Nephron progenitor cell (in vitro differentiated cells): ENCODE results near the gene JDP2.

ENCODE experiments used
- DNase-seq: peaks from one replicate; pipeline ENCODE4 v3.0.0; 2021
- H3K27ac Mint-ChIP-seq: 2 replicates; pipeline ENCODE4 v1.8.0; 2021; ENCODE audit warnings: mild to moderate bottlenecking, moderate library complexity, mixed read lengths
- H3K27me3 Mint-ChIP-seq: 2 replicates; pipeline ENCODE4 v1.8.0; 2021; ENCODE audit warnings: mild to moderate bottlenecking, low read depth, mixed read lengths; ENCODE audit not compliant: poor library complexity
- H3K36me3 Mint-ChIP-seq: 2 replicates; pipeline ENCODE4 v1.8.0; 2021; ENCODE audit warnings: low read depth, mixed read lengths
- H3K4me1 Mint-ChIP-seq: 2 replicates; pipeline ENCODE4 v1.8.0; 2021; ENCODE audit warnings: mixed read lengths
- H3K4me3 Mint-ChIP-seq: 2 replicates; pipeline ENCODE4 v1.8.0; 2021; ENCODE audit warnings: mild to moderate bottlenecking, moderate library complexity, mixed read lengths
- H3K9me3 Mint-ChIP-seq: 2 replicates; pipeline ENCODE4 v1.8.0; 2021; ENCODE audit warnings: mild to moderate bottlenecking, moderate library complexity, mixed read lengths
- TF ChIP-seq, protein P1 (sequence below): fragments of 200-600 bp; sonication (generic); IDR thresholded peaks from 2 replicates; pipeline ENCODE4 v1.5.0; 2021; ENCODE audit warnings: antibody characterized with exemption

Gene JDP2

DNA sequence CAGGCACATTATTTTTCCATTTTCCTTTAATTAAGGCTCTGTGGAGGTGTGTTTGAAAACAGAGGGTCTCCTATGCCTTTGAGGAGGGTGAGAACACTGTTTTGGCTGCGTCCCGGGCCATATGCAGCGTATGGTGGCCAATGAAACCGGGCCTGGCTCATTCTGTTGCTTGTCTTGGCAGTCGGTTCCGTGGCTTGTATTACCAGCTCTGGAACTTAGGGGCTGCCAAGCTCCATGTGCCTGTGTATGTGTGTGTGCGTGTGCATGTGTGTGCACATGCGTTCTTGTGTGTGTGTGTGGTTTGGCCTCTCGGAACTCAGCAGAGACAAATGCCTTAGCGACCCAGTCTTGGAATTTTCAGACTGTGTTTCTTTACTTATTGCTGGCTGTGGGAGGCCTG lies 2.7 kb downstream of the JDP2 start:
- Mint-ChIP-seq H3K4me1 (peaks cover 68% of the 10 kb centered on the region), H3K36me3 (peaks cover 27% of the 10 kb centered on the region), H3K27ac (peak overlapping the region; percentile 83), H3K27me3 (peaks cover 4% of the 10 kb centered on the region), H3K4me3 (no peak overlapping the region), H3K9me3 (no peaks in the 10 kb centered on the region)
- TF ChIP-seq, protein P1, sequence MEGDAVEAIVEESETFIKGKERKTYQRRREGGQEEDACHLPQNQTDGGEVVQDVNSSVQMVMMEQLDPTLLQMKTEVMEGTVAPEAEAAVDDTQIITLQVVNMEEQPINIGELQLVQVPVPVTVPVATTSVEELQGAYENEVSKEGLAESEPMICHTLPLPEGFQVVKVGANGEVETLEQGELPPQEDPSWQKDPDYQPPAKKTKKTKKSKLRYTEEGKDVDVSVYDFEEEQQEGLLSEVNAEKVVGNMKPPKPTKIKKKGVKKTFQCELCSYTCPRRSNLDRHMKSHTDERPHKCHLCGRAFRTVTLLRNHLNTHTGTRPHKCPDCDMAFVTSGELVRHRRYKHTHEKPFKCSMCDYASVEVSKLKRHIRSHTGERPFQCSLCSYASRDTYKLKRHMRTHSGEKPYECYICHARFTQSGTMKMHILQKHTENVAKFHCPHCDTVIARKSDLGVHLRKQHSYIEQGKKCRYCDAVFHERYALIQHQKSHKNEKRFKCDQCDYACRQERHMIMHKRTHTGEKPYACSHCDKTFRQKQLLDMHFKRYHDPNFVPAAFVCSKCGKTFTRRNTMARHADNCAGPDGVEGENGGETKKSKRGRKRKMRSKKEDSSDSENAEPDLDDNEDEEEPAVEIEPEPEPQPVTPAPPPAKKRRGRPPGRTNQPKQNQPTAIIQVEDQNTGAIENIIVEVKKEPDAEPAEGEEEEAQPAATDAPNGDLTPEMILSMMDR, result no peak
- DNase-seq, result no peak

DNA sequence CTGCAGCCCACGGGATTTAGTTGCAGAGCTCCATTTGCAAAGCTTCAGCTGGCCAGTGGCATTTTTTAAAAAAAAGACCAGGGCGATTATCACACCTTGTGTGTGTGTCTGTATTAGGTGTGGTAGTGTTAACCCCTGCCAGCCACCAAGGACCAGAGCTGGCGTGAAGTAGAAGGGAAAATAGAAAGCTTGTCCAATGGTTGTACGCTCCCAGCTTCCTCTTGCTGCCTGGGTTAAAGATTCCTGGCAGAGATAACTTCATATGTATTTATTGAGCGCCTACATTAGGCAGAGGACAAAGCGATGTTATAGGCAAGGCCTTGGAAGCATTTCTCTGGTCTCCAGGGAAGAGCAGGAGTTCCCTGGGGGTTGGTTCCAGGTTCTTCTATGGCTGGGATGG lies 3.2 kb downstream of the JDP2 start:
- H3K27me3 Mint-ChIP-seq, result peaks cover 4% of the 10 kb centered on the region
- H3K36me3 Mint-ChIP-seq, result peaks cover 32% of the 10 kb centered on the region
- H3K4me3 Mint-ChIP-seq, result no peak overlapping the region
- peaks cover 64% of the 10 kb centered on the region for H3K4me1 Mint-ChIP-seq
- H3K27ac Mint-ChIP-seq, result peak overlapping the region; percentile 83
- no peak for DNase-seq
- TF ChIP-seq, protein P1, result no peak
- no peaks in the 10 kb centered on the region for H3K9me3 Mint-ChIP-seq

DNA sequence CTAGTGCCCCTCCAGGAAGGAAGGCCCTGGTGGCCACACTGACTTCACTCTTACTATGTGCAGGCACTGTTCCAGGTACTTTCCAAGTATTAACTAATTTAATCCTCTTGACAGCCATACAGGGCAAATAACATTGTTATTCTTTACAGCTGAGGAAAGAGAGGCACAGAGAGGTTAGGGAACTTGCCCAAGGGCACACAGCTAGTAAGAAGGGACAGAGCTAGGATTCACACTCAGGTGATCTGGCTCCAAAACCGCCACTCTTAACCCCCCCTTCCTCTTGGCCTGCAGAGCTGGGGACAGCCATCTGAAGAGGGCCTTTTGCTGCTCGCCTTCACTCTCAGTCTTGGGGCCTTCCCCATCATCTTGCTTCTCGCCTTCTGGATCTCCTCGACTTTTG lies 4.0 kb downstream of the JDP2 start:
- no peak overlapping the region for H3K27ac Mint-ChIP-seq
- TF ChIP-seq, protein P1, result no peak

DNA sequence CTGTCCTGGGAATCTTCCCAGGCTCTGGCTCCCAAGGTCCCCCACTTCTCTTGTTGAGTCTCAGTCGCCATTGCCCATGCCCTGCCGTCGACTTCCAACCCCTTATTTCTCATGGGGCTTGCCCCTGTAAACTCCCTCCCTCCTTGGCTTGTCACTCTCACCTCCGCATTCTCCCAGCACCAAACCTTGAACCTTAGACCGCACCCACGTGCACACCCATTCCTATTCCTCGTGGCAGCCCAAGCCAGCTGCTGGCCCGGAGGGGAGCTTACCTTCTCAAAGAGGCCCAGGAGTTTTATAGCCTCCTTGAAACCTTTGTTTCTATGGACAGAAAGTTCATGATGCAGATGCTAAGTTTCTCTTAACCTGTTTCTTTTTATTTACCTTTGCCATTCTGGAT lies 4.6 kb downstream of the JDP2 start:
- Mint-ChIP-seq H3K27ac (no peak overlapping the region), H3K27me3 (peaks cover 7% of the 10 kb centered on the region), H3K4me1 (peaks cover 52% of the 10 kb centered on the region), H3K9me3 (no peaks in the 10 kb centered on the region), H3K4me3 (no peak overlapping the region), H3K36me3 (peaks cover 34% of the 10 kb centered on the region)
- no peak for DNase-seq
- TF ChIP-seq, protein P1, result no peak

More for the DNA sequence above, 4.0 kb downstream of the JDP2 start:
- Mint-ChIP-seq H3K27me3 (peaks cover 7% of the 10 kb centered on the region), H3K4me3 (no peak overlapping the region), H3K4me1 (peaks cover 55% of the 10 kb centered on the region), H3K36me3 (peaks cover 34% of the 10 kb centered on the region), H3K9me3 (no peaks in the 10 kb centered on the region)
- no peak for DNase-seq

DNA sequence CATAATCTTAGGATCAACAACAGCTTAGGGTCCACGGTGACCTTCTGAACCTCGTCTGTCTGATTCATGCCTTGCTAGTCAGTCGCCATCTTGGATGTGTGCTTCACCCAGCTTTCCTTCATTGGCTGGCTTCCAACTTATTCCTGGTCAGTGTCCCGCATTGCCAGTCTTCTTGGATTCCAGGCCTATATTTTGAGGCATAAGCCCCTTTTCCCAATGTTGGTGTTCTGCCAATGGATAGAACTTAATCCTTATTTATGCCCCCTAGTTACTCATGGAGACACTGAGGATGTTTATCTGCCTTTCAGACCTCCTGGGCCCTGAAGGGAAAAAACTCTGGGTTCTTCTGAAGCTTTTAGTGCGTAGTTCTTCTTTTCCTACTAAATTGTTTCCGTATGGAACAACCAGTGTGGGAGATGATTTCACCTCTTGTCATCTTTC lies 5.8 kb downstream of the JDP2 start:
- Mint-ChIP-seq H3K9me3 (no peaks in the 10 kb centered on the region), H3K36me3 (peaks cover 34% of the 10 kb centered on the region), H3K4me1 (peaks cover 63% of the 10 kb centered on the region), H3K27ac (no peak overlapping the region), H3K4me3 (no peak overlapping the region), H3K27me3 (peaks cover 7% of the 10 kb centered on the region)
- TF ChIP-seq, protein P1, result no peak
- no peak for DNase-seq

DNA sequence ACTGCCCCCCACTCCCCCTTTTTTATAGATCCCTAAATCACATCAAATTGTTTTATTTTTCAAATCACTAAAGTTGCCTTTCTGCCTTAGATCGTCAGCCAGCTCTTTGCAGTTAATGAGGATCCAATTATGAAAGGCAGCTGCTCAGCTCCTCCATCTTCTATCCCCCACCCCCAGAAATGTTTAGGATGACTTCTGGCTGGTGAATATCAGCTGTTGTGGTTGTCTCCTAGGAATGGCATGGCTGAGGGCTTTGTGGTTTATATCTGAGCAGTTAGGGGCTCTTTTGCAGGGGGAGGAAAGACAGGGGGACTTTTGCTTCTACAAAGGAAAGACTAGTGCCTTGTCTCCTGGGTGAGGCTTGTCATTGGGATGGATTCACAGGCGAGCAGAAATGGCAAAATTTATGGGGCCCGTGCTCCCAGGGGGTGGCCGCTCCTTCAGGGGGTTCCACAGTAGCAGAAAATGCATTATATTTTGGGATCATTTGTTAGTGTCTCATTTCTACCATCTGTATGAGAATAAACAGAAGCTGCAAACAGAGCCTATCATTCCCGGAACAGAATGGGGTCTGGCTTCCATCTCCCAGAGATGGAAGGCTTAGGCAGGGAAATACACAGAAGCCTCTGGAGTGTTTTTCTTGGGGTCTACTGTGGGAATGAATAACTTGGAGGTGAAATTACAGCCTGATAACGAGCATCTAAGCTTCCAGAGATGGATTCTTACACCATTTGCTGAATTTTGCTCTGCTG lies 6.5 kb downstream of the JDP2 start:
- H3K36me3 Mint-ChIP-seq, result peaks cover 34% of the 10 kb centered on the region
- H3K9me3 Mint-ChIP-seq, result no peaks in the 10 kb centered on the region
- DNase-seq, result no peak
- peaks cover 7% of the 10 kb centered on the region for H3K27me3 Mint-ChIP-seq
- peaks cover 63% of the 10 kb centered on the region for H3K4me1 Mint-ChIP-seq
- no peak overlapping the region for H3K4me3 Mint-ChIP-seq
- H3K27ac Mint-ChIP-seq, result no peak overlapping the region
- TF ChIP-seq, protein P1, result no peak
